CD4-positive, alpha-beta T cell treated with Interleukin-6 at 100 ng/mL for 8 hours (primary cell): ENCODE data around the gene DRAP1.

ENCODE experiments used
- DNase-seq: peaks from one replicate; pipeline ENCODE4 v3.0.0-alpha.2; 2020; ENCODE audit warnings: mixed read lengths, low spot score

Gene DRAP1

GRCh38 chr11:65919141-65919572 lies at the start of gene DRAP1:
Gene DRAP1 (plus strand): TSS chr11:65919426. CDS start chr11:65919502, 76 bp downstream.
- peak; percentile 99 for DNase-seq

- DNase-seq: no peak
Measured at GRCh38 chr11:65869643-65870306, 49.5 kb upstream of the DRAP1 start.

GRCh38 chr11:65870307-65870658 lies 48.9 kb upstream of the DRAP1 start:
- DNase-seq: no peak

GRCh38 chr11:65870706-65871681 lies 48.2 kb upstream of the DRAP1 start:
- DNase-seq: no peak

GRCh38 chr11:65871811-65872548 lies 47.2 kb upstream of the DRAP1 start:
- no peak for DNase-seq

- no peak for DNase-seq
Measured at GRCh38 chr11:65872586-65873317, 46.5 kb upstream of the DRAP1 start, which contains the start of gene EFEMP2. Gene EFEMP2 (minus strand): TSS chr11:65872800. CDS start chr11:65872354, 446 bp downstream.

- DNase-seq: peak; percentile 95
Measured at GRCh38 chr11:65873318-65874156, 45.7 kb upstream of the DRAP1 start.

GRCh38 chr11:65879617-65880016 lies 39.6 kb upstream of the DRAP1 start, which contains the start of gene CTSW:
Gene CTSW (plus strand): TSS chr11:65879837. CDS start chr11:65879855, 18 bp downstream.
- peak; percentile 50 for DNase-seq

GRCh38 chr11:65880027-65880426 lies 39.2 kb upstream of the DRAP1 start:
- DNase-seq: no peak

GRCh38 chr11:65880844-65881421 lies 38.3 kb upstream of the DRAP1 start:
- no peak for DNase-seq

- DNase-seq: no peak
Measured at GRCh38 chr11:65882120-65883057, 36.8 kb upstream of the DRAP1 start.

GRCh38 chr11:65883058-65883761 lies 36.0 kb upstream of the DRAP1 start:
- no peak for DNase-seq

- no peak for DNase-seq
Measured at GRCh38 chr11:65883786-65884715, 35.2 kb upstream of the DRAP1 start.

- peak; percentile 80 for DNase-seq
Measured at GRCh38 chr11:65884716-65885092, 34.5 kb upstream of the DRAP1 start.

- DNase-seq: no peak
Measured at GRCh38 chr11:65885231-65885630, 34.0 kb upstream of the DRAP1 start.

GRCh38 chr11:65885808-65886536 lies 33.3 kb upstream of the DRAP1 start:
- no peak for DNase-seq
